K562 (cell line): ENCODE results near the gene SF3B4. TPM values are rescaled to one million over a fixed set of nuclear protein-coding genes. Genes with fewer than 3 reads are reported as not detected.

Experiments used
- ARNT ChIP-seq, 2 experiments: fragments of 450-650 bp; IDR thresholded peaks; 2 replicates each; pipeline ENCODE4 v1.6.1; 2016; ENCODE audit warnings: mild to moderate bottlenecking in 1 of 2
- CBFB ChIP-seq: sonication (generic); formaldehyde crosslinking; IDR thresholded peaks from 2 replicates; pipeline ENCODE4 v1.4.0; 2020; ENCODE audit warnings: mild to moderate bottlenecking, missing genetic modification reagents
- GTF2F1 ChIP-seq: IDR thresholded peaks from 2 replicates; pipeline ENCODE4 v1.6.1; 2011; ENCODE audit warnings: low read depth, low read length, improper control_type of control experiment
- MAFG ChIP-seq: fragments of 450-650 bp; conservative IDR thresholded peaks from 2 replicates; pipeline ENCODE4 v1.6.1; 2016; ENCODE audit warnings: missing genetic modification characterization, missing compliant biosample characterization
- MCM3 ChIP-seq: fragments of 450-650 bp; IDR thresholded peaks from 2 replicates; pipeline ENCODE4 v1.6.1; 2016
- PCBP1 ChIP-seq: fragments of 200-400 bp; formaldehyde crosslinking; IDR thresholded peaks from 2 replicates; pipeline ENCODE4 v1.6.1; 2018; ENCODE audit warnings: mild to moderate bottlenecking, low read depth, low read length; ENCODE audit not compliant: poor library complexity, severe bottlenecking
- PCBP2 ChIP-seq: fragments of 200-400 bp; formaldehyde crosslinking; IDR thresholded peaks from 2 replicates; pipeline ENCODE4 v1.6.1; 2018; ENCODE audit warnings: low read length, low read depth, mild to moderate bottlenecking, moderate library complexity; ENCODE audit not compliant: poor library complexity, severe bottlenecking
- SREBF2 ChIP-seq: sonication (generic); formaldehyde crosslinking; IDR thresholded peaks from 2 replicates; pipeline ENCODE4 v1.4.0; 2020; ENCODE audit warnings: mild to moderate bottlenecking, missing genetic modification reagents
- SRSF3 ChIP-seq: fragments of 200-400 bp; formaldehyde crosslinking; IDR thresholded peaks from 2 replicates; pipeline ENCODE4 v1.6.1; 2016; ENCODE audit warnings: mild to moderate bottlenecking, low read length, moderate library complexity; ENCODE audit not compliant: insufficient read depth
- TCFL5 ChIP-seq: fragments of 250-450 bp; sonication (Bioruptor Pico); conservative IDR thresholded peaks from 2 replicates; pipeline ENCODE4 v1.6.1; 2021; ENCODE audit warnings: mild to moderate bottlenecking, moderate library complexity, matching md5 sums
- ZBTB1 ChIP-seq: sonication (generic); formaldehyde crosslinking; IDR thresholded peaks from 2 replicates; pipeline ENCODE4 v1.8.1; 2023; ENCODE audit warnings: missing genetic modification reagents, low read depth, mild to moderate bottlenecking, borderline replicate concordance
- ZBTB17 ChIP-seq: fragments of 450-650 bp; formaldehyde crosslinking; IDR thresholded peaks from 2 replicates; pipeline ENCODE4 v1.4.0; 2020; ENCODE audit warnings: mild to moderate bottlenecking
- ZNF217 ChIP-seq: sonication (generic); formaldehyde crosslinking; IDR thresholded peaks from 2 replicates; pipeline ENCODE4 v1.8.0; 2022; ENCODE audit warnings: mild to moderate bottlenecking, missing genetic modification reagents
- ZNF239 ChIP-seq: fragments of 250-450 bp; sonication (Bioruptor Pico); IDR thresholded peaks from 2 replicates; pipeline ENCODE4 v1.4.0; 2020; ENCODE audit warnings: mild to moderate bottlenecking
- ZNF253 ChIP-seq: fragments of 250-450 bp; sonication (Bioruptor Pico); conservative IDR thresholded peaks from 2 replicates; pipeline ENCODE4 v1.6.1; 2021; ENCODE audit warnings: mild to moderate bottlenecking
- polyA plus RNA-seq, 8 experiments: library from polyadenylated mRNA; depleted of rRNA in 4 of 8; stranded (reverse) in 5 of 8; unstranded in 3 of 8; fragments of >200 nt; fragmentation: Nextera tagmentation in 2 of 8; fragmentation: Illumina TruSeq in 1 of 8; extraction: Ambion mirVana in 2 of 8; extraction: Trizol in 1 of 8; gene quantifications; 2 replicates each; pipeline versions ENCODE4 v1.2.1 to v1.2.3, GENCODE V29; 2011 to 2014; ENCODE audit warnings: inconsistent platforms in 1 of 8, missing spikeins in 1 of 8
- total RNA-seq, 7 experiments: library from RNA; depleted of rRNA in 6 of 7; stranded (reverse); fragments of >200 nt in 6 of 7; fragmentation: Illumina TruSeq in 2 of 7; extraction: Trizol in 2 of 7; gene quantifications; 2 replicates each; pipeline versions ENCODE4 v1.2.1 to v1.2.3, GENCODE V29; 2011 to 2021; ENCODE audit warnings: low replicate concordance in 1 of 7
- TF ChIP-seq, protein P1 (sequence below): fragments of 250-450 bp; sonication (Bioruptor Pico); IDR thresholded peaks from 2 replicates; pipeline ENCODE4 v1.9.0; 2021; ENCODE audit warnings: mild to moderate bottlenecking, inconsistent platforms
- TF ChIP-seq, protein P2 (sequence below): sonication (generic); formaldehyde crosslinking; IDR thresholded peaks from 2 replicates; pipeline ENCODE4 v1.8.0; 2022; ENCODE audit warnings: mild to moderate bottlenecking, missing genetic modification reagents
- TF ChIP-seq, protein P3 (sequence below): fragments of 250-450 bp; sonication (Bioruptor Pico); IDR thresholded peaks from 2 replicates; pipeline ENCODE4 v1.5.0; 2020; ENCODE audit warnings: mild to moderate bottlenecking, borderline replicate concordance
- TF ChIP-seq, protein P4 (sequence below), 3 experiments: IDR thresholded peaks in 2 of 3; conservative IDR thresholded peaks in 1 of 3; 2 replicates each; pipeline ENCODE4 v1.5.1; 2011 to 2012; ENCODE audit warnings: low read length in 3 of 3, mild to moderate bottlenecking in 3 of 3, control low read depth in 2 of 3, improper control_type of control experiment in 1 of 3, inconsistent platforms in 1 of 3, low read depth in 1 of 3, mixed read lengths in 1 of 3, moderate library complexity in 1 of 3; ENCODE audit not compliant: insufficient read depth in 2 of 3

SF3B4 gene
- total and polyA plus RNA-seq, 9 of the 15 experiments (the other 6 are each of a cell fraction or from before 2014, with no cell fraction given) = 3.0 to 88.0 (median 26.1) TPM

DNA sequence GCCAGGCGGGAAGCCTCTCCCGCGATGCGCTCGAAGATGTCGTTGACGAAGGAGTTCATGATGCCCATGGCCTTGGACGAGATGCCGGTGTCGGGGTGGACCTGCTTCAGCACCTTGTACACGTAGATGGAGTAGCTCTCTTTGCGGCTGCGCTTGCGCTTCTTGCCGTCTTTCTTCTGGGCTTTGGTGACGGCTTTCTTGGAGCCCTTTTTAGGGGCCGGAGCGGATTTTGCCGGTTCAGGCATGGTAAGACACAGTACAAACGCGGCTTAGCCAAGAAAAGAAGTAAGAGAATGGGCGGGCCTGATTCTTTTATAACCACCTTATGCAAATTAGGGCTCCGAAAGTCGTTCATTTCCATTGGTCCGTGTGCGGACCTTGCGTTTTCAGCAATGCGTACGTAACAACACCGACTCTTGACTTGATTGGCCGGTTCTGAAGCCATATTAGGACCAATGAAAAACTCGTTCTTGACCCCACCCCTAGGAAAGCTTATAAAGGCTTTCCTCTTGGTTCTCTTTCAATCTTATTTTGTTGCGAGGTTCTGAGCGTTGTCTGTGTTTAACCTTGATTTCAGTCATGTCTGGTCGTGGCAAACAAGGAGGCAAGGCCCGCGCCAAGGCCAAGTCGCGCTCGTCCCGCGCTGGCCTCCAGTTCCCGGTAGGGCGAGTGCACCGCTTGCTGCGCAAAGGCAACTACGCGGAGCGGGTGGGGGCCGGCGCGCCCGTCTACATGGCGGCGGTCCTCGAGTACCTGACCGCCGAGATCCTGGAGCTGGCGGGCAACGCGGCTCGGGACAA, 41.0 kb downstream of the SF3B4 start (continued):
- TF ChIP-seq, protein P1, sequence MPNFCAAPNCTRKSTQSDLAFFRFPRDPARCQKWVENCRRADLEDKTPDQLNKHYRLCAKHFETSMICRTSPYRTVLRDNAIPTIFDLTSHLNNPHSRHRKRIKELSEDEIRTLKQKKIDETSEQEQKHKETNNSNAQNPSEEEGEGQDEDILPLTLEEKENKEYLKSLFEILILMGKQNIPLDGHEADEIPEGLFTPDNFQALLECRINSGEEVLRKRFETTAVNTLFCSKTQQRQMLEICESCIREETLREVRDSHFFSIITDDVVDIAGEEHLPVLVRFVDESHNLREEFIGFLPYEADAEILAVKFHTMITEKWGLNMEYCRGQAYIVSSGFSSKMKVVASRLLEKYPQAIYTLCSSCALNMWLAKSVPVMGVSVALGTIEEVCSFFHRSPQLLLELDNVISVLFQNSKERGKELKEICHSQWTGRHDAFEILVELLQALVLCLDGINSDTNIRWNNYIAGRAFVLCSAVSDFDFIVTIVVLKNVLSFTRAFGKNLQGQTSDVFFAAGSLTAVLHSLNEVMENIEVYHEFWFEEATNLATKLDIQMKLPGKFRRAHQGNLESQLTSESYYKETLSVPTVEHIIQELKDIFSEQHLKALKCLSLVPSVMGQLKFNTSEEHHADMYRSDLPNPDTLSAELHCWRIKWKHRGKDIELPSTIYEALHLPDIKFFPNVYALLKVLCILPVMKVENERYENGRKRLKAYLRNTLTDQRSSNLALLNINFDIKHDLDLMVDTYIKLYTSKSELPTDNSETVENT (CRISPR knock-in tag) = peak; percentile 97
- TF ChIP-seq ZBTB1 (CRISPR knock-in tag) (no peak), GTF2F1 (peak; percentile 96), PCBP1 (peak; percentile 92), ARNT (IDR thresholded peaks at IDR 0.05) (0 out of 4 replicates have a peak, but pooled peaks of 1 of the 2 experiments have one; percentile 37), ZNF217 (CRISPR knock-in tag) (no peak), MAFG (tag) (no peak), ZNF239 (no peak), SREBF2 (CRISPR knock-in tag) (no peak), MCM3 (no peak), SRSF3 (no peak), ZNF253 (CRISPR knock-in tag) (peak; percentile 48; the same call in 1 of the 2 replicates), PCBP2 (no peak), ZBTB17 (CRISPR knock-in tag) (peak; percentile 45; the same call in 1 of the 2 replicates), TCFL5 (no peak), CBFB (peak; percentile 92)
- TF ChIP-seq, protein P2, sequence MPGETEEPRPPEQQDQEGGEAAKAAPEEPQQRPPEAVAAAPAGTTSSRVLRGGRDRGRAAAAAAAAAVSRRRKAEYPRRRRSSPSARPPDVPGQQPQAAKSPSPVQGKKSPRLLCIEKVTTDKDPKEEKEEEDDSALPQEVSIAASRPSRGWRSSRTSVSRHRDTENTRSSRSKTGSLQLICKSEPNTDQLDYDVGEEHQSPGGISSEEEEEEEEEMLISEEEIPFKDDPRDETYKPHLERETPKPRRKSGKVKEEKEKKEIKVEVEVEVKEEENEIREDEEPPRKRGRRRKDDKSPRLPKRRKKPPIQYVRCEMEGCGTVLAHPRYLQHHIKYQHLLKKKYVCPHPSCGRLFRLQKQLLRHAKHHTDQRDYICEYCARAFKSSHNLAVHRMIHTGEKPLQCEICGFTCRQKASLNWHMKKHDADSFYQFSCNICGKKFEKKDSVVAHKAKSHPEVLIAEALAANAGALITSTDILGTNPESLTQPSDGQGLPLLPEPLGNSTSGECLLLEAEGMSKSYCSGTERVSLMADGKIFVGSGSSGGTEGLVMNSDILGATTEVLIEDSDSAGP (CRISPR knock-in tag) = peak; percentile 67; the same call in 1 of the 2 replicates
- TF ChIP-seq, protein P3, sequence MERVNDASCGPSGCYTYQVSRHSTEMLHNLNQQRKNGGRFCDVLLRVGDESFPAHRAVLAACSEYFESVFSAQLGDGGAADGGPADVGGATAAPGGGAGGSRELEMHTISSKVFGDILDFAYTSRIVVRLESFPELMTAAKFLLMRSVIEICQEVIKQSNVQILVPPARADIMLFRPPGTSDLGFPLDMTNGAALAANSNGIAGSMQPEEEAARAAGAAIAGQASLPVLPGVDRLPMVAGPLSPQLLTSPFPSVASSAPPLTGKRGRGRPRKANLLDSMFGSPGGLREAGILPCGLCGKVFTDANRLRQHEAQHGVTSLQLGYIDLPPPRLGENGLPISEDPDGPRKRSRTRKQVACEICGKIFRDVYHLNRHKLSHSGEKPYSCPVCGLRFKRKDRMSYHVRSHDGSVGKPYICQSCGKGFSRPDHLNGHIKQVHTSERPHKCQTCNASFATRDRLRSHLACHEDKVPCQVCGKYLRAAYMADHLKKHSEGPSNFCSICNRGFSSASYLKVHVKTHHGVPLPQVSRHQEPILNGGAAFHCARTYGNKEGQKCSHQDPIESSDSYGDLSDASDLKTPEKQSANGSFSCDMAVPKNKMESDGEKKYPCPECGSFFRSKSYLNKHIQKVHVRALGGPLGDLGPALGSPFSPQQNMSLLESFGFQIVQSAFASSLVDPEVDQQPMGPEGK = no peak
- TF ChIP-seq, protein P4, sequence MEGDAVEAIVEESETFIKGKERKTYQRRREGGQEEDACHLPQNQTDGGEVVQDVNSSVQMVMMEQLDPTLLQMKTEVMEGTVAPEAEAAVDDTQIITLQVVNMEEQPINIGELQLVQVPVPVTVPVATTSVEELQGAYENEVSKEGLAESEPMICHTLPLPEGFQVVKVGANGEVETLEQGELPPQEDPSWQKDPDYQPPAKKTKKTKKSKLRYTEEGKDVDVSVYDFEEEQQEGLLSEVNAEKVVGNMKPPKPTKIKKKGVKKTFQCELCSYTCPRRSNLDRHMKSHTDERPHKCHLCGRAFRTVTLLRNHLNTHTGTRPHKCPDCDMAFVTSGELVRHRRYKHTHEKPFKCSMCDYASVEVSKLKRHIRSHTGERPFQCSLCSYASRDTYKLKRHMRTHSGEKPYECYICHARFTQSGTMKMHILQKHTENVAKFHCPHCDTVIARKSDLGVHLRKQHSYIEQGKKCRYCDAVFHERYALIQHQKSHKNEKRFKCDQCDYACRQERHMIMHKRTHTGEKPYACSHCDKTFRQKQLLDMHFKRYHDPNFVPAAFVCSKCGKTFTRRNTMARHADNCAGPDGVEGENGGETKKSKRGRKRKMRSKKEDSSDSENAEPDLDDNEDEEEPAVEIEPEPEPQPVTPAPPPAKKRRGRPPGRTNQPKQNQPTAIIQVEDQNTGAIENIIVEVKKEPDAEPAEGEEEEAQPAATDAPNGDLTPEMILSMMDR (IDR thresholded peaks at IDR 0.05 in 2 of 3, conservative IDR thresholded peaks at IDR 0.05 in 1 of 3; ENCODE audit: insufficient read depth in 2 of 3, low read depth in 1 of 3, low read length in 3 of 3) = no peak
